Measurements from ENCODE around the gene TMED8. TPM values are rescaled to one million over a fixed set of nuclear protein-coding genes. Genes with fewer than 3 reads are reported as not detected.
"Not testable (repeated sequence)": the region's sequence is repeated elsewhere in the genome, so short reads cannot be mapped to it uniquely, and the experiment has no call there.

The TMED8 gene
- total RNA-seq, 1 donor from 2014 or later = 10.4 TPM

GRCh38 chr14:77319422-77319821 lies 57.5 kb downstream of the TMED8 start:
- Mint-ChIP-seq H3K27ac (ENCODE audit: unreplicated experiment) (peak overlapping the region; percentile 52), H3K4me3 (ENCODE audit: unreplicated experiment) (peak overlapping the region; percentile 98), H3K27me3 (ENCODE audit: low read depth) (no peaks in the 10 kb centered on the region), H3K36me3 (ENCODE audit: low read depth) (no peaks in the 10 kb centered on the region), H3K9me3 (ENCODE audit: low read depth) (no peaks in the 10 kb centered on the region), H3K4me1 (ENCODE audit: low read depth) (peaks cover 52% of the 10 kb centered on the region)
- no peak for TF ChIP-seq CTCF (IDR thresholded peaks at IDR 0.05)
- no peak for DNase-seq (ENCODE audit: low spot score)

- H3K27ac Mint-ChIP-seq (ENCODE audit: unreplicated experiment); H3K36me3 Mint-ChIP-seq (ENCODE audit: low read depth); H3K4me3 Mint-ChIP-seq (ENCODE audit: unreplicated experiment); DNase-seq (ENCODE audit: low spot score); H3K9me3 Mint-ChIP-seq (ENCODE audit: low read depth); H3K27me3 Mint-ChIP-seq (ENCODE audit: low read depth): not testable (repeated sequence)
- peaks cover 59% of the 10 kb centered on the region for H3K4me1 Mint-ChIP-seq (ENCODE audit: low read depth)
These were observed 58.1 kb downstream of the TMED8 start for GRCh38 chr14:77318756-77319155.

GRCh38 chr14:77318006-77318553 lies 58.8 kb downstream of the TMED8 start:
- H3K4me1 Mint-ChIP-seq (ENCODE audit: low read depth) = peaks cover 64% of the 10 kb centered on the region
- no peak overlapping the region for H3K27ac Mint-ChIP-seq (ENCODE audit: unreplicated experiment)

GRCh38 chr14:77316872-77317301 lies 60.0 kb downstream of the TMED8 start:
- Mint-ChIP-seq H3K9me3 (ENCODE audit: low read depth) (no peaks in the 10 kb centered on the region), H3K27me3 (ENCODE audit: low read depth) (no peaks in the 10 kb centered on the region), H3K36me3 (ENCODE audit: low read depth) (no peaks in the 10 kb centered on the region), H3K27ac (ENCODE audit: unreplicated experiment) (peak overlapping the region; percentile 41), H3K4me1 (ENCODE audit: low read depth) (peaks cover 61% of the 10 kb centered on the region), H3K4me3 (ENCODE audit: unreplicated experiment) (no peak overlapping the region)
- no peak for TF ChIP-seq CTCF (IDR thresholded peaks at IDR 0.05)
- no peak for DNase-seq (ENCODE audit: low spot score)

More at GRCh38 chr14:77318006-77318553, 58.8 kb downstream of the TMED8 start:
- no peaks in the 10 kb centered on the region for H3K27me3 Mint-ChIP-seq (ENCODE audit: low read depth)
- H3K9me3 Mint-ChIP-seq (ENCODE audit: low read depth) = no peaks in the 10 kb centered on the region
- no peak overlapping the region for H3K4me3 Mint-ChIP-seq (ENCODE audit: unreplicated experiment)
- no peaks in the 10 kb centered on the region for H3K36me3 Mint-ChIP-seq (ENCODE audit: low read depth)
- TF ChIP-seq CTCF (IDR thresholded peaks at IDR 0.05) = no peak
- no peak for DNase-seq (ENCODE audit: low spot score)

- Mint-ChIP-seq H3K9me3 (ENCODE audit: low read depth) (no peaks in the 10 kb centered on the region), H3K4me1 (ENCODE audit: low read depth) (peaks cover 59% of the 10 kb centered on the region), H3K4me3 (ENCODE audit: unreplicated experiment) (no peak overlapping the region), H3K27ac (ENCODE audit: unreplicated experiment) (peak overlapping the region; percentile 49), H3K27me3 (ENCODE audit: low read depth) (no peaks in the 10 kb centered on the region), H3K36me3 (ENCODE audit: low read depth) (no peaks in the 10 kb centered on the region)
- DNase-seq (ENCODE audit: low spot score) = no peak
- TF ChIP-seq CTCF (IDR thresholded peaks at IDR 0.05) = peak; percentile 34
These were observed 60.7 kb downstream of the TMED8 start for GRCh38 chr14:77316195-77316505.

Measured in chondrocyte (in vitro differentiated cells).